Measurements from ENCODE around the gene RFC4.

Gene RFC4

GRCh38 chr3:186821429-186822387 is 15.4 kb upstream of the RFC4 start:
- Histone ChIP-seq H4K20me1 (ENCODE audit: insufficient read depth, low read length) (no peaks in the 10 kb centered on the region), H2AFZ (ENCODE audit: low read length) (0 out of 2 replicates have a peak overlapping the region, but pooled peaks have one; percentile 56), H3K36me3 (ENCODE audit: insufficient read depth, low read length) (no peaks in the 10 kb centered on the region; the same call in 1 of the 2 replicates), H3K79me2 (ENCODE audit: insufficient read depth, low read length) (no peaks in the 10 kb centered on the region), H3K4me1 (ENCODE audit: insufficient read depth, low read length, severe bottlenecking) (peaks cover 27% of the 10 kb centered on the region), H3K27me3 (ENCODE audit: insufficient read depth, low read length) (peaks cover 13% of the 10 kb centered on the region), H3K27ac (ENCODE audit: low read depth, low read length, poor library complexity, severe bottlenecking) (no peak overlapping the region), H3K4me2 (ENCODE audit: low read length) (peak overlapping the region; percentile 15; the same call in 1 of the 2 replicates), H3K4me3 (ENCODE audit: low read depth, low read length, poor library complexity, severe bottlenecking) (no peak overlapping the region), H3F3A (ENCODE audit: insufficient read depth, low read length) (no peaks in the 10 kb centered on the region), H3K9ac (ENCODE audit: low read length) (no peak overlapping the region), H3K9me2 (ENCODE audit: low read depth, low read length) (no peaks in the 10 kb centered on the region), H3K9me3 (ENCODE audit: low read length) (no peaks in the 10 kb centered on the region)
- TF ChIP-seq, protein P1, sequence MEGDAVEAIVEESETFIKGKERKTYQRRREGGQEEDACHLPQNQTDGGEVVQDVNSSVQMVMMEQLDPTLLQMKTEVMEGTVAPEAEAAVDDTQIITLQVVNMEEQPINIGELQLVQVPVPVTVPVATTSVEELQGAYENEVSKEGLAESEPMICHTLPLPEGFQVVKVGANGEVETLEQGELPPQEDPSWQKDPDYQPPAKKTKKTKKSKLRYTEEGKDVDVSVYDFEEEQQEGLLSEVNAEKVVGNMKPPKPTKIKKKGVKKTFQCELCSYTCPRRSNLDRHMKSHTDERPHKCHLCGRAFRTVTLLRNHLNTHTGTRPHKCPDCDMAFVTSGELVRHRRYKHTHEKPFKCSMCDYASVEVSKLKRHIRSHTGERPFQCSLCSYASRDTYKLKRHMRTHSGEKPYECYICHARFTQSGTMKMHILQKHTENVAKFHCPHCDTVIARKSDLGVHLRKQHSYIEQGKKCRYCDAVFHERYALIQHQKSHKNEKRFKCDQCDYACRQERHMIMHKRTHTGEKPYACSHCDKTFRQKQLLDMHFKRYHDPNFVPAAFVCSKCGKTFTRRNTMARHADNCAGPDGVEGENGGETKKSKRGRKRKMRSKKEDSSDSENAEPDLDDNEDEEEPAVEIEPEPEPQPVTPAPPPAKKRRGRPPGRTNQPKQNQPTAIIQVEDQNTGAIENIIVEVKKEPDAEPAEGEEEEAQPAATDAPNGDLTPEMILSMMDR (IDR thresholded peaks at IDR 0.05; ENCODE audit: low read length), result peak; percentile 94
- TF ChIP-seq EZH2 (IDR thresholded peaks at IDR 0.05; ENCODE audit: borderline replicate concordance, low read length), result no peak

DNA sequence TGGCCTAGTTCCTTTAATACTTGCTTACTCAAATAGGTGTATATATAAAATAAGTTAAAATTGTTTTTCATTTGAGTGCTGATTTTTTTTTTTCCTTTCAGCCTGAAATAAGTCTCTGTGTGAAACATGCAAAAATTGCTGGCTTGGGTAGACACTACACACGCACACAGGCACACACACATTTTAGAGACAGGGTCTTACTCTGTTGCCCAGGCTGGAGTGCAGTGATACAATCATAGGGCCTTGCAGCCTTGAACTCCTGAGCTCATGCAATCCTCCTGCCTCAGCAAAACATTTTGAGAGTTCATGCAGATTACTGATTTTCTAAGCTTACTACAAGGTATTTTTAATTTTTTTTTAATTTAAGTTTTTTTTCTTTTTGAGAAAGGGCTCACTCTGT is 12.7 kb upstream of the RFC4 start:
- Histone ChIP-seq H3K27ac (ENCODE audit: low read depth, low read length, poor library complexity, severe bottlenecking) (no peak overlapping the region), H4K20me1 (ENCODE audit: insufficient read depth, low read length) (no peaks in the 10 kb centered on the region), H3K9me3 (ENCODE audit: low read length) (no peaks in the 10 kb centered on the region), H3K4me2 (ENCODE audit: low read length) (no peak overlapping the region), H3K4me3 (ENCODE audit: low read depth, low read length, poor library complexity, severe bottlenecking) (no peak overlapping the region), H3K36me3 (ENCODE audit: insufficient read depth, low read length) (no peaks in the 10 kb centered on the region), H3K27me3 (ENCODE audit: insufficient read depth, low read length) (no peaks in the 10 kb centered on the region), H2AFZ (ENCODE audit: low read length) (no peak overlapping the region), H3K9me2 (ENCODE audit: low read depth, low read length) (no peaks in the 10 kb centered on the region), H3K9ac (ENCODE audit: low read length) (no peak overlapping the region), H3F3A (ENCODE audit: insufficient read depth, low read length) (no peaks in the 10 kb centered on the region), H3K4me1 (ENCODE audit: insufficient read depth, low read length, severe bottlenecking) (peaks cover 22% of the 10 kb centered on the region), H3K79me2 (ENCODE audit: insufficient read depth, low read length) (no peaks in the 10 kb centered on the region)
- no peak for TF ChIP-seq EZH2 (IDR thresholded peaks at IDR 0.05; ENCODE audit: borderline replicate concordance, low read length)
- TF ChIP-seq, protein P1 (IDR thresholded peaks at IDR 0.05; ENCODE audit: low read length), result no peak

- H3K4me1 ChIP-seq (ENCODE audit: insufficient read depth, low read length, severe bottlenecking), result peaks cover 22% of the 10 kb centered on the region
Observed at GRCh38 chr3:186818516-186818915, 12.2 kb upstream of the RFC4 start.

More at GRCh38 chr3:186818516-186818915, 12.2 kb upstream of the RFC4 start:
- no peaks in the 10 kb centered on the region for H3K36me3 ChIP-seq (ENCODE audit: insufficient read depth, low read length)
- no peaks in the 10 kb centered on the region for H3K9me2 ChIP-seq (ENCODE audit: low read depth, low read length)
- no peak overlapping the region for H3K9ac ChIP-seq (ENCODE audit: low read length)
- no peak overlapping the region for H2AFZ ChIP-seq (ENCODE audit: low read length)
- no peaks in the 10 kb centered on the region for H3K27me3 ChIP-seq (ENCODE audit: insufficient read depth, low read length)
- H4K20me1 ChIP-seq (ENCODE audit: insufficient read depth, low read length), result no peaks in the 10 kb centered on the region
- no peaks in the 10 kb centered on the region for H3F3A ChIP-seq (ENCODE audit: insufficient read depth, low read length)
- H3K4me2 ChIP-seq (ENCODE audit: low read length), result no peak overlapping the region
- no peak overlapping the region for H3K4me3 ChIP-seq (ENCODE audit: low read depth, low read length, poor library complexity, severe bottlenecking)
- no peak for TF ChIP-seq EZH2 (IDR thresholded peaks at IDR 0.05; ENCODE audit: borderline replicate concordance, low read length)
- TF ChIP-seq, protein P1 (IDR thresholded peaks at IDR 0.05; ENCODE audit: low read length), result no peak
- H3K27ac ChIP-seq (ENCODE audit: low read depth, low read length, poor library complexity, severe bottlenecking), result no peak overlapping the region
- H3K79me2 ChIP-seq (ENCODE audit: insufficient read depth, low read length), result no peaks in the 10 kb centered on the region
- no peaks in the 10 kb centered on the region for H3K9me3 ChIP-seq (ENCODE audit: low read length)

Measured in OCI-LY1 (cell line).